GM10248 (cell line): ENCODE data around the gene CD276.

Experiments used
- CTCF ChIA-PET: fragments of 300-600 bp; sonication (Branson Sonifier 250); formaldehyde crosslinking; extraction: SDS; loops from one replicate; lab custom pipeline; 2021; ENCODE audit warnings: antibody characterized with exemption; lab: Yijun Ruan, JAX
- POLR2A ChIA-PET: fragments of 350-650 bp; sonication (Branson Sonifier 250); formaldehyde crosslinking; extraction: SDS; loops from one replicate; lab custom pipeline; 2020; ENCODE audit warnings: antibody characterized with exemption; lab: Yijun Ruan, JAX
- DNase-seq: peaks from one replicate; pipeline ENCODE4 v3.0.0; 2012; ENCODE audit errors: extremely low spot score
- TF ChIP-seq, protein P1 (sequence below): IDR thresholded peaks from 2 replicates; pipeline ENCODE4 v1.5.1; 2012; ENCODE audit warnings: mild to moderate bottlenecking, low read depth; ENCODE audit errors: extremely low read depth, missing control alignments, control extremely low read depth

The CD276 gene

DNA sequence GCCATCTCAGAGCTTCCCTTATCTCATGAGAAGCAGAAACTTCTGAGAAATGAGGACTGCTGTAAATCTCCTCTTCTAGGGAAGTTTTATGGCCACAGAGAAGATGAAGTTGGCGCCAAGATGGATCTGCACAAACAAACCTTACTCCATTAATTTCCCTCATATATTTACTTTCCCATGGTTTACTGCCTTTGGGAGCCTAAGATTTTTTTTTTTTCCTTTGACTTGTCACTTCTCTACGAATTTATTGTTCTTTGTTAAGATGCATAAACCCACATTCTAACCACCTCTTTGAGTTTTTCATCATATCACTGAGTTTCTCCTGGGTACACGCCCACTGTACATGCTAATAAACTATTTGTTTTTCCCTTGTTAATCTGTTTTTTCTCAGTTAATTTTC lies 29.5 kb upstream of the CD276 start:
- ChIA-PET CTCF (interaction anchor here (1.0 kb wide), 1 partner anchor 22 kb away, joined by 3 read pairs; no protein-coding TSS in a partner anchor), POLR2A (no interaction called here)
- TF ChIP-seq, protein P1, sequence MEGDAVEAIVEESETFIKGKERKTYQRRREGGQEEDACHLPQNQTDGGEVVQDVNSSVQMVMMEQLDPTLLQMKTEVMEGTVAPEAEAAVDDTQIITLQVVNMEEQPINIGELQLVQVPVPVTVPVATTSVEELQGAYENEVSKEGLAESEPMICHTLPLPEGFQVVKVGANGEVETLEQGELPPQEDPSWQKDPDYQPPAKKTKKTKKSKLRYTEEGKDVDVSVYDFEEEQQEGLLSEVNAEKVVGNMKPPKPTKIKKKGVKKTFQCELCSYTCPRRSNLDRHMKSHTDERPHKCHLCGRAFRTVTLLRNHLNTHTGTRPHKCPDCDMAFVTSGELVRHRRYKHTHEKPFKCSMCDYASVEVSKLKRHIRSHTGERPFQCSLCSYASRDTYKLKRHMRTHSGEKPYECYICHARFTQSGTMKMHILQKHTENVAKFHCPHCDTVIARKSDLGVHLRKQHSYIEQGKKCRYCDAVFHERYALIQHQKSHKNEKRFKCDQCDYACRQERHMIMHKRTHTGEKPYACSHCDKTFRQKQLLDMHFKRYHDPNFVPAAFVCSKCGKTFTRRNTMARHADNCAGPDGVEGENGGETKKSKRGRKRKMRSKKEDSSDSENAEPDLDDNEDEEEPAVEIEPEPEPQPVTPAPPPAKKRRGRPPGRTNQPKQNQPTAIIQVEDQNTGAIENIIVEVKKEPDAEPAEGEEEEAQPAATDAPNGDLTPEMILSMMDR: no peak
- DNase-seq: no peak

DNA sequence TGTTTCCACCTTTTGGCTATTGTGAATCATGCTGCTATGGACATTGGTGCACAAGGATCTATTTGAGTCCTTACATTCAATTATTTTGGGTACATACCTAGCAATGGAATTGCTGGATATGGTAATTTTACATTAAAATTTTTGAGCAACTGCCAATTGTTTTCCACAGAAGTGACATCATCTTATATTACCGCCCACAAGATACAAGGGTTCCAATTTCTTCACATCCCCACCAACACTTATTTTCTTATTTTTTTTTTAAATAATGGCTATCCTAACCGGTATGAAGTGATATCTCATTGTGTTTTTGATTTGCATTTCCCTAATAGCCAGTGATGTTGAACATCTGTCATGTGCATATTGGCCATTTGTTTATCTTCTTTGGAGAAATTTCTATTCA lies 28.5 kb upstream of the CD276 start:
- TF ChIP-seq, protein P1: no peak
- POLR2A ChIA-PET: no interaction called here
- no peak for DNase-seq

DNA sequence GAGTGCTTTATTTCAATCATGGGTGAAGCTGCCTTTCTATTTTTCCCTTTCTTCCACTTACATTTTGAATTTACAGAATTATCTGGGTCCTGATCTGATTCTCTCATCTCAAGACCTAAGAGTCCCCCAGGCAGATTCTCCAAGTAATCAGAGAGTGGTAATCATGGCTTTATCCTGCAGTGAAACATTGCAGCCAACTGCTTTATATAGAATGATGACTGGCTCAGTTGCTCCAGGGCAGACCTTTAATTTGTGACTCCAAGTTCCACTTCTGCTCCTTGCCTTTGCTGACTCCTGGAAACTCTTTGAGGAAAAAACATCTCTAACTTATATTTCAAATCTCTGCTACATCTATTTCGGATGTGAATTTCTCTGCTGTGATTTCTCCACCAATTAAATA lies 25.5 kb upstream of the CD276 start:
- ChIA-PET CTCF (interaction anchor here (1.0 to 1.4 kb wide), 2 partner anchors 19 to 22 kb away, joined by 4 to 6 read pairs; no protein-coding TSS in a partner anchor), POLR2A (no interaction called here)
- TF ChIP-seq, protein P1: no peak
- DNase-seq: no peak

More for the DNA sequence above, 28.5 kb upstream of the CD276 start:
- CTCF ChIA-PET: interaction anchor here (1.6 kb wide), 1 partner anchor 19 kb away, joined by 4 read pairs; no protein-coding TSS in a partner anchor

DNA sequence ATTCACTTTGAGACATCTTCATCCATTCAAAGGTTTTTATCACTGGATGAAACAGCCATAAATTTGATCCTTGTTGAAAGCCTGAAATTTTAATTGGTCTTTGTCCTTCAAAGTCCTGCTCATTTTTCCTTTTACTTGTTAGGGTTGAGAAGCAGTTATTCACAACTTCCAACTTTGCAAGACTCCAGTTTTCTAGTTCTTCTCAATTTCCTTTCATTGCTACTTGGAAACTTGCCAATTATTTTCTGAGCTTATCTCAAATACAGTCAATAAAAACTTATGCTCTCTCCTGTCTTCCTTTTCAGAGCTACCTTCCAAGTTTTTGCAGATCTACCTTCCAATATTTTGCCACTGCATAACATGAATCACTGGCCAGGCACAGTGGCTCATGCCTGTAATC lies 23.7 kb upstream of the CD276 start:
- ChIA-PET CTCF (interaction anchor here (0.9 to 2.4 kb wide), 3 partner anchors 16 to 45 kb away, joined by 3 to 11 read pairs (median 7); no protein-coding TSS in a partner anchor), POLR2A (no interaction called here)
- TF ChIP-seq, protein P1: no peak
- DNase-seq: no peak

DNA sequence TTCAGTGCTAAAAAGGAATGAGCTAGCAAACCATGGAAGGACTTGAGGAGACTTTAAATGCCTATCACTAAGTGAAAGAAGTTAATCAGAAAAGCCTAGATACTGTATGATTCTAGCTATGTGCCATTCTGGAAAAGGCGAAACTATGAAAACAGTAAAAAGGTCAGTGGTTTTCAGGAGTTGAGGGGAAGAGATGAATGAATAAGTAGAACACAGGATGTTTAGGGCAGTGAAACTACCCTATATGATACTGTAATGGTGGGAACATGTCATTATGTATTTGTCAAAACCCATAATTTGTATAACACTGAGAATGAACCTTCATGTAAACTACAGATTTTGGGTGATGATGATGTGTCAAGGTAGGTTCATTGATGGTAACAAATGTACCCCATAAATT lies 9.6 kb upstream of the CD276 start:
- POLR2A ChIA-PET: no interaction called here
- CTCF ChIA-PET: no interaction called here
- DNase-seq: no peak
- TF ChIP-seq, protein P1: no peak

DNA sequence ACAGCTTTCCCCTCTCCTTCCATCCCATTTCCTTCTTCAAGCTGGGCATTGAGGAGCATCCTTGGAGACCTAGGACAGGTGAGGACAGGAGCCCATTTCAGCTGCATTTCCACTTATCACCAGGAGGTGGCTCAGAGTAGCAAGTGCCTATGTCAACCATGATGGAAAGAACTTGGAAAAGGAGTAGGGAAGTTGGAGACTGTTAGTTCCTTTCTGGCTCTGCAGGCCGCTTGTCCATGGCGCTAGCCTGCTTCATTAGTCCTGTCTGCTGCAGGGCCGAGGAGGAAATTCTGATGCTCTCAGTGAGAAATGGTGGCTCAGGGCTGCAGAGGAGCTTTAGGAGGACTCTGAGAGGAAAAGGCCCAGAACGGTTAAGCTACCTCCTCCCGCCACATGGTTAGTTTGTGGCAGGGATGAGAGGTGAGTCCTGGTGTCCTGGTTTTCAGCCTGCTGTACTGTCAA lies 7.0 kb upstream of the CD276 start:
- DNase-seq: peak; percentile 54
- POLR2A ChIA-PET: no interaction called here

More for the DNA sequence above, 7.0 kb upstream of the CD276 start:
- TF ChIP-seq, protein P1: peak; percentile 78
- CTCF ChIA-PET: interaction anchor here (0.8 to 15.1 kb wide), 28 partner anchors 8 to 441 kb away, joined by 3 to 392 read pairs (median 4); partner anchors contain the start of genes NPTN and TBC1D21
